IMR-90 (cell line): ENCODE measurements around the gene GXYLT2. TPM values are rescaled to one million over a fixed set of nuclear protein-coding genes. Genes with fewer than 3 reads are reported as not detected.

ENCODE experiments used
- ATAC-seq: fragments of 200-7000 bp; cut with Tn5 transposase; 2 replicates; pipeline ENCODE4 v1.9.1; 2020; ENCODE audit warnings: low read depth, mild to moderate bottlenecking, moderate library complexity
- BruUV-seq: library from RNA; stranded (reverse); fragments of 400-500 nt; replicated peaks from 2 replicates; lab custom pipeline; 2021; lab: Mats Ljungman, UMichigan
- CTCF ChIA-PET: fragments of 300-600 bp; formaldehyde crosslinking; extraction: SDS; loops from one replicate; lab custom pipeline; 2021; ENCODE audit warnings: antibody characterized with exemption; lab: Yijun Ruan, JAX
- POLR2A ChIA-PET: fragments of 300-600 bp; sonication (Branson Sonifier 250); formaldehyde crosslinking; loops from one replicate; lab custom pipeline; 2022; ENCODE audit warnings: antibody characterized with exemption; ENCODE audit not compliant: unreplicated experiment; lab: Charles Lee
- DNase-seq: peaks from one replicate; pipeline ENCODE4 v3.0.0; 2013
- H2AFZ ChIP-seq: replicated peaks from 2 replicates; pipeline ENCODE3; 2013; ENCODE audit warnings: low read length, mild to moderate bottlenecking; ENCODE audit not compliant: poor library complexity
- H2AK5ac ChIP-seq: 2 replicates; pipeline ENCODE4 v1.6.1; 2013; ENCODE audit warnings: low read depth, low read length, inconsistent platforms
- H2AK9ac ChIP-seq: replicated peaks from 2 replicates; pipeline ENCODE3; 2013; ENCODE audit warnings: mild to moderate bottlenecking, low read depth, low read length, moderate library complexity; ENCODE audit not compliant: poor library complexity
- H2BK120ac ChIP-seq: 2 replicates; pipeline ENCODE4 v1.6.1; 2013; ENCODE audit warnings: low read depth, low read length, inconsistent platforms
- H2BK15ac ChIP-seq: 3 replicates; pipeline ENCODE4 v1.6.1; 2013; ENCODE audit warnings: low read depth, low read length, inconsistent platforms
- H2BK20ac ChIP-seq: 2 replicates; pipeline ENCODE4 v1.6.1; 2013; ENCODE audit warnings: low read depth, mild to moderate bottlenecking, inconsistent platforms, low read length, moderate library complexity
- H2BK5ac ChIP-seq: 2 replicates; pipeline ENCODE4 v1.6.1; 2013; ENCODE audit warnings: mild to moderate bottlenecking, low read depth, low read length, inconsistent platforms; ENCODE audit not compliant: poor library complexity, severe bottlenecking
- H3K14ac ChIP-seq: replicated peaks from 2 replicates; pipeline ENCODE4 v1.6.1; 2013; ENCODE audit warnings: low read depth, low read length, inconsistent platforms
- H3K18ac ChIP-seq: 2 replicates; pipeline ENCODE4 v1.6.1; 2013; ENCODE audit warnings: low read depth, low read length, control low read depth
- H3K23ac ChIP-seq: 2 replicates; pipeline ENCODE4 v1.6.1; 2013; ENCODE audit warnings: low read depth, low read length, inconsistent platforms
- H3K27ac ChIP-seq: 2 replicates; pipeline ENCODE4 v1.5.1; 2013; ENCODE audit warnings: mild to moderate bottlenecking, control low read depth, low read length; ENCODE audit not compliant: insufficient read depth
- H3K27me3 ChIP-seq: 2 replicates; pipeline ENCODE4 v1.6.1; 2013; ENCODE audit warnings: low read length; ENCODE audit not compliant: control insufficient read depth, insufficient read depth
- H3K36me3 ChIP-seq: 2 replicates; pipeline ENCODE4 v1.6.1; 2013; ENCODE audit warnings: low read length, mixed read lengths; ENCODE audit not compliant: control insufficient read depth, insufficient read depth
- H3K4ac ChIP-seq: 2 replicates; pipeline ENCODE4 v1.6.1; 2013; ENCODE audit warnings: low read depth, low read length, inconsistent platforms
- H3K4me1 ChIP-seq: 2 replicates; pipeline ENCODE4 v1.6.1; 2013; ENCODE audit warnings: low read length, mixed read lengths; ENCODE audit not compliant: control insufficient read depth, insufficient read depth
- H3K4me2 ChIP-seq: 2 replicates; pipeline ENCODE4 v1.6.1; 2013; ENCODE audit warnings: low read depth, mild to moderate bottlenecking, control low read depth, low read length, moderate library complexity
- H3K4me3 ChIP-seq: 2 replicates; pipeline ENCODE4 v1.5.1; 2013; ENCODE audit warnings: low read depth, mild to moderate bottlenecking, control low read depth, low read length, moderate library complexity; ENCODE audit not compliant: insufficient read depth
- H3K56ac ChIP-seq: 2 replicates; pipeline ENCODE4 v1.6.1; 2013; ENCODE audit warnings: low read length, inconsistent platforms; ENCODE audit not compliant: insufficient read depth; ENCODE audit errors: extremely low read depth
- H3K79me1 ChIP-seq, 2 experiments: 2 replicates each; pipeline ENCODE4 v1.6.1; 2013; ENCODE audit warnings: low read length in 2 of 2, inconsistent platforms in 1 of 2, low read depth in 1 of 2
- H3K9ac ChIP-seq: 2 replicates; pipeline ENCODE4 v1.6.1; 2013; ENCODE audit warnings: low read depth, low read length, control low read depth
- H3K9me1 ChIP-seq: 2 replicates; pipeline ENCODE4 v1.6.1; 2013; ENCODE audit warnings: low read length, inconsistent platforms; ENCODE audit not compliant: insufficient read depth
- H3K9me3 ChIP-seq: 2 replicates; pipeline ENCODE4 v1.6.1; 2013; ENCODE audit warnings: low read length; ENCODE audit not compliant: control insufficient read depth, insufficient read depth
- H4K20me1 ChIP-seq: 2 replicates; pipeline ENCODE4 v1.6.1; 2013; ENCODE audit warnings: low read length, inconsistent platforms; ENCODE audit not compliant: insufficient read depth
- H4K5ac ChIP-seq: 2 replicates; pipeline ENCODE4 v1.6.1; 2013; ENCODE audit warnings: mild to moderate bottlenecking, low read depth, low read length, control low read depth
- H4K8ac ChIP-seq, 2 experiments: 2 replicates each; pipeline ENCODE4 v1.6.1; 2013; ENCODE audit warnings: low read depth in 2 of 2, low read length in 2 of 2, control low read depth in 1 of 2, inconsistent platforms in 1 of 2
- H4K91ac ChIP-seq: 2 replicates; pipeline ENCODE4 v1.6.1; 2013; ENCODE audit warnings: low read depth, low read length, inconsistent platforms; ENCODE audit not compliant: insufficient read depth
- CEBPB ChIP-seq: IDR thresholded peaks from 2 replicates; pipeline ENCODE4 v1.6.1; 2012; ENCODE audit warnings: low read depth, low read length, improper control_type of control experiment
- CHD1 ChIP-seq: IDR thresholded peaks from 2 replicates; pipeline ENCODE4 v1.6.1; 2012; ENCODE audit warnings: low read depth, low read length, improper control_type of control experiment
- MAFK ChIP-seq: IDR thresholded peaks from 2 replicates; pipeline ENCODE4 v1.6.1; 2012; ENCODE audit warnings: low read depth, low read length, improper control_type of control experiment
- MAZ ChIP-seq: IDR thresholded peaks from 2 replicates; pipeline ENCODE4 v1.6.1; 2012; ENCODE audit warnings: low read depth, mild to moderate bottlenecking, low read length, improper control_type of control experiment, moderate library complexity, borderline replicate concordance
- NFE2L2 ChIP-seq: fragments of 150-350 bp; IDR thresholded peaks from 2 replicates; pipeline ENCODE4 v1.6.1; 2016; ENCODE audit warnings: low read depth, mild to moderate bottlenecking, low read length
- POLR2A ChIP-seq: IDR thresholded peaks from 2 replicates; pipeline ENCODE4 v1.6.1; 2012; ENCODE audit warnings: mild to moderate bottlenecking, low read depth, low read length
- RFX5 ChIP-seq: IDR thresholded peaks from 2 replicates; pipeline ENCODE4 v1.8.0; 2012; ENCODE audit warnings: low read depth, mild to moderate bottlenecking, low read length, moderate library complexity
- WGBS, 2 experiments: methylation state at CpG; one replicate each; pipeline versions ENCODE4 v1.1.5 to v1.1.7; 2013; ENCODE audit warnings: missing lambda C conversion rate in 2 of 2; ENCODE audit not compliant: insufficient read length in 1 of 2; ENCODE audit errors: extremely low coverage in 2 of 2; 5-methylcytosine and 5-hydroxymethylcytosine counted together
- dilution Hi-C: fragments of 300-500 bp; cut with HindIII; formaldehyde crosslinking; loops from one replicate; pipeline ENCODE4 v1.14.3; 2018; ENCODE audit warnings: low sequenced_read_pairs; ENCODE audit not compliant: unreplicated experiment
- in situ Hi-C: fragments of 300-500 bp; cut with MboI; formaldehyde crosslinking; loops from 3 replicates; pipeline ENCODE4 v1.14.3; 2019; ENCODE audit warnings: low sequenced_read_pairs, inconsistent platforms, mixed read lengths
- intact Hi-C: fragments of 100-400 bp; cut with micrococcal nuclease; formaldehyde crosslinking; loops from 2 replicates; pipeline ENCODE4 v1.10.0; 2022
- polyA plus RNA-seq, 3 experiments: library from polyadenylated mRNA; depleted of rRNA; stranded (reverse); fragments of >200 nt; gene quantifications; 2 replicates each; pipeline ENCODE4 v1.2.3, GENCODE V29; 2012; ENCODE audit warnings: low replicate concordance in 1 of 3
- total RNA-seq: library from RNA; depleted of rRNA; stranded (reverse); fragments of >200 nt; gene quantifications from 2 replicates; pipeline ENCODE4 v1.2.3, GENCODE V29; 2012

Gene GXYLT2
- total and polyA plus RNA-seq, 2 of the 4 experiments (the other 2 are of a cell fraction) = 5.7 to 11.1 TPM

DNA sequence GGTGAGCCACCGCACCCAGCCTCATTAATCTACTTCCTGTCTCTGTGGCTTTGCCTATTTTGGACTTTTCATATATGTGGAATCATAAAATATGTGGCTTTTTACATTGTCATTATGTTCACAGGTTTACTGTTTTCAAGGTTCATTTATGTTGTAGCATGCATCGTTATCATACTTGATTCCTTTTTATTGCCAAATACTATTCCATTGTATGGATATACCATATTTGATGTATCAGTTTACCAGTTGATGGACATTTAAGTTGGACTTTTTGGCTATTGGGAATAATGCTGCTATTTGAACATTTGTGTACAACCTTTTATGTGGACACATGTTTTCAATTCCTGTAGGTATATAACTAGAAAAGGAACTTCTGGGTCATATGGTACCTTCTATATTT is 14.0 kb downstream of the GXYLT2 start:
- intact Hi-C loops (no loop called here), dilution Hi-C loops (no loop called here), in situ Hi-C loops (no loop called here)
- Histone ChIP-seq H3K27me3 (no peaks in the 10 kb centered on the region), H3K4ac (no peak overlapping the region), H2BK5ac (no peak overlapping the region), H2BK120ac (no peak overlapping the region), H4K91ac (no peak overlapping the region), H3K36me3 (no peaks in the 10 kb centered on the region), H4K5ac (no peak overlapping the region), H2AFZ (no peak overlapping the region), H2AK9ac (no peak overlapping the region), H3K4me3 (no peak overlapping the region), H3K27ac (no peak overlapping the region), H3K4me1 (peaks cover 10% of the 10 kb centered on the region), H4K20me1 (0 out of 2 replicates have a peak, but pooled peaks cover 3% of the 10 kb centered on the region), H3K56ac (no peak overlapping the region), H2BK15ac (no peak overlapping the region), H3K4me2 (no peak overlapping the region), H4K8ac (no peak overlapping the region), H2AK5ac (no peak overlapping the region), H3K23ac (no peak overlapping the region), H3K79me1 (peaks cover 3 to 12% of the 10 kb centered on the region in 2 experiments), H3K14ac (no peak overlapping the region), H3K9me1 (peaks cover 11% of the 10 kb centered on the region; the same call in 1 of the 2 replicates), H3K9me3 (no peaks in the 10 kb centered on the region), H2BK20ac (no peak overlapping the region), H3K18ac (no peak overlapping the region), H3K9ac (no peak overlapping the region)
- ChIA-PET CTCF (no interaction called here), POLR2A (no interaction called here)
- TF ChIP-seq RFX5 (no peak), NFE2L2 (no peak), CHD1 (no peak), CEBPB (no peak), MAFK (no peak), MAZ (no peak), POLR2A (no peak)
- BruUV-seq = no TSS peak
- no peak for DNase-seq
- no CpG with 5 or more reads among the region's 2 CpGs for WGBS, 2 experiments
- ATAC-seq = no peak
